ENCODE results near the gene RSAD1.

GRCh38 chr17:50458270-50458669 lies 20.4 kb upstream of the RSAD1 start:
- no peak for TF ChIP-seq CTCF (IDR thresholded peaks at IDR 0.05)
- no peak for TF ChIP-seq POLR2A (IDR thresholded peaks at IDR 0.05)
- TF ChIP-seq POLR2AphosphoS5 (IDR thresholded peaks at IDR 0.05), result no peak
